Activated CD4-positive, CD25-positive, alpha-beta regulatory T cell treated with anti-CD3 and anti-CD28 coated beads, Interleukin-2, amount 50 U/mL, for 16 hours (primary cell): ENCODE data around the gene SPTLC1.
"Not testable (repeated sequence)": the region's sequence is repeated elsewhere in the genome, so short reads cannot be mapped to it uniquely, and the experiment has no call there.

Source experiments
- DNase-seq: peaks from one replicate; pipeline ENCODE4 v3.0.0-alpha.2; 2020; ENCODE audit warnings: low read depth, low spot score

The SPTLC1 gene

DNA sequence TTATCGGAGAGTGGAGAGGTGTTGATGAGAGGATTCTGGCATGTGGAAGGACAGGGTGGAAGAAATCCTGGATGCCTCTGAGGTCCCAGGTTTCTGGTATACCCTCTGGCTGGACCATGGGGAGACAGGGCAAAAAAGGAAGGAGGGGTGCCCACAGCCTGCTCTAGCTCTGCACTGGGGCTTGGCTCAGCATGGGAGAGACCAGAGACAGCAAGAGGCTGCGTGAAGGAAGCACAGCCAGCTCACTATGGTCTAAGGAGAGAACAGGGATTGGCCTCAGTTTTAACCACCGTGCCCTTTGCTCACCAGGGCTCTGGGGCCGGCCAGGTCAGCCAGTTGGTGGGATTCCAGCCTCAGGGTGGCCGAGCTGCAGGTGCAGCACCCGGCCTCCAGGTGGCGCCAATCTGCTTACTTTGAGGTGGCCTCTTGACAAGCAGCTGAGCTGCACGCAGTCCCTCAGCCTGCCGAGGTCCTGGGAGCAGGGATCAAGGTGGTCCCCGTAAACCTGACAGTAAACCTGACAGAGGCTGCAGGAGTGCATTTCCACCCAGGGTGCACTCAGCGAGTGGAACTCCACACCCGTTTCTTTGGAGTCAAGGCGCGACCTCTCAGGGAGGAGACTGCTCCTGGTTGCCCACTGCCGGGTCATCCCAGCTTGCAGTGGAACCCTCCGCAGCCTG is 25.0 kb upstream of the SPTLC1 start:
- peak; percentile 35 for DNase-seq

DNA sequence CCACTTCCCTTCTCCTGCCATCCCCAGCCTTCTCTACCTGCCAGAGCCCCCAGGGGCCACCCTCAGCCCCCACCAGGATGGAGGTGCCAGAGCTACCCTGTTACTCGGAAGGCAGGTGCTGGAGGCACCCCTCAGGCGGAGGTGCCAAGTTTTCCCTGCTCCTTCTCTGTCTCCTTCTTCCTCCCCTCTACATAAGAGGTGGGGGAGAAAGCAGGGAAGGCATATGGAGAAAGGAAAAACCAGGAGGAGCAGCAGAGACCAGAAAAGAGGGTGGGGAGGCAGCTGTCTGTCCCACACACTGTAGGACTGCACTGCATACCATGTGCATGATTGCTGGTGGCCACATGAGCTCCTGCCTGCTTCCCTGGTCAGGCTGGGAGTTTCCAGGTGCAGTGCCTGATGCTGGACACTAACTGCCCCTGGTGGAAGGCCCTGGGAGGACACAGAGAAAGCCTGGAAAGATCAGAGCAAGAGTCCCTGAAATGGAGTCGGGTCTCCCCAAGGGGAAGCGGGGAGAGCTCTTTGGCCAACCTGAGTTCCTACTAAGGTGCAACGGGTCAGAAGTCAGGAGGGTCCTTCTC is 23.8 kb upstream of the SPTLC1 start:
- DNase-seq = not testable (repeated sequence)

DNA sequence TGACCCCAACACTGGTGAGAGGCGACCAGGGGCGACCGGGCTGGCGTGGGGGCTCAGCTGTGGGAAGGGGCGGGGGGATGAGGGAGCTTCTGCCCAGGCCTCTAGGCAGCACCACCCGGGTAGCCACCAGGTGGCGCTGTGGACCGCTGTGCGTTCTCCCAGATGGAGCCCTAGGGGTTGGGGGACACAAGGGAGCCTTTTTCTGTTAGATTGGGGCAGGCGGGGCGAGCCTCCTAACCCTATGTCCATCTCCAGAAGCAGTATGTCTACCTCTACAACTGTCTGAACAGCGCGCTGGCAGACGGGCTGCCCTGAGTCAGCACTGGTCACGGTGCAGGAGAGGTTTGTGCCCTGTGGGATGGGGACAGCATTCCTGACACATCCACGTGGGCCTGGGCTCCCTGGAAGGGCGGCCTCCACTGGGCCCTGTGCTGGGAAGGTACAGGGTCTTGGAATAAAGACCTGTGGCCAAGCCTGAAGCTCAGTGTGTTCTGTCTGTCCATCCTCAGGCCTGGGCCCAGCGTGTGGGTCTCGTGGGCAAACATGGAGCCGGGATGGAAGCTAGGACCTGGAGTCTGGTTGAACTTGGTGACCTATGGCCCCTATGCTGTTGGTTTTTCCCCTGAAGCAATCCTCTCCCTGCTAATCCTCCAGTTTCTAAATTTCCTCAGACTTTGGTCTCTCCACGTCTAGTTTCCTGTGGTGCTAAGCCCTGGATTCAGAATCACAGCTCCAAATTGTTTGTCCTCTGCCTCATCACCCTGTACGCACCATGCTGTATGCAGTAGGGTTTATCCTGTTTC is 23.1 kb upstream of the SPTLC1 start:
- peak; percentile 61 for DNase-seq

DNA sequence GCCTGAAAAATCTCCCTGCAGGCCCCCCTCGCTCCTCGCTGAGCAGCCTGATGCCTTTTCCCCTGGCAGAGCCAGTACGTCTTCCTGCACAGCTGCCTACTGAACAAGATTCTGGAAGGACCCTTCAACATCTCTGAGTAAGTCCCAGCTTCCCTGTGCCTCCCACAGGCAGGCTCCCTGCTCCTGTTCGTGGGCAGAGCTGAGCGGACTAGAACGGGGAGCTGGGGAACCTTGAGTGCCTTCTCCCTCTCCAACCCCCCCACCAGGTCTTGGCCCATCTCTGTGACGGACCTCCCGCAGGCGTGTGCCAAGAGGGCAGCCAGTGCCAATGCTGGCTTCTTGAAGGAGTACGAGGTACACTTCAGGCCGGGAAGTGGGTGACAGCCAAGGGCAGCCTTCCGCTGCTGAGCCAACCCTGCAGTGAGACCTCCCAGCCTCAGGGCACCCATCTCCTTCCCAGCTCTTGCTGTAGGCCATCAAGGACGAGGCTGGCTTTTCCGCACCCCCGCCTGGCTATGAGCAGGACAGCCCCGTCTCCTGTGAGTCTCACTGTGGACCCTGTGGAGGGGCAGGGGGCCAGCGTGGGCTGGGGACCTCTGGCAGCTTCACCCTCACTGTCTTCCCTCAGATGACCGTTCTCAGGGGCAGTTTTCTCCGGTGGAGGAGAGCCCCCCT is 21.1 kb upstream of the SPTLC1 start:
- DNase-seq = no peak

DNA sequence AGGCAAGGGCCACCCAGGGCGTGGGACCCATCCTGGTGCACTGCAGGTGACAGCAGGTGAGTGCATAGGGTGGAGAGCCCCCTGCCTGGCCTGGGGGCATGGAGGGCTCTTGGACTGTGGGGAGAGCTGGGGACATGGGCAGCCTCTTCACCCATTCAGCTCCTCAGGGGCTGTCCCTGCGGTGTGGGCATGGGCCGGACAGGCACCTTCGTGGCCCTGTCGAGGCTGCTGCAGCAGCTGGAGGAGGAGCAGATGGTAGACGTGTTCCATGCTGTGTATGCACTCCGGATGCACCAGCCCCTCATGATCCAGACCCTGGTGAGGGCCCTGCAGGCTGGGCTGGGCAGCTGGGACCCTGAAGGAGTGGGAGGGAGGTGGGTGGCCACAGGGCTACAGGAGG is 20.4 kb upstream of the SPTLC1 start:
- DNase-seq = no peak

DNA sequence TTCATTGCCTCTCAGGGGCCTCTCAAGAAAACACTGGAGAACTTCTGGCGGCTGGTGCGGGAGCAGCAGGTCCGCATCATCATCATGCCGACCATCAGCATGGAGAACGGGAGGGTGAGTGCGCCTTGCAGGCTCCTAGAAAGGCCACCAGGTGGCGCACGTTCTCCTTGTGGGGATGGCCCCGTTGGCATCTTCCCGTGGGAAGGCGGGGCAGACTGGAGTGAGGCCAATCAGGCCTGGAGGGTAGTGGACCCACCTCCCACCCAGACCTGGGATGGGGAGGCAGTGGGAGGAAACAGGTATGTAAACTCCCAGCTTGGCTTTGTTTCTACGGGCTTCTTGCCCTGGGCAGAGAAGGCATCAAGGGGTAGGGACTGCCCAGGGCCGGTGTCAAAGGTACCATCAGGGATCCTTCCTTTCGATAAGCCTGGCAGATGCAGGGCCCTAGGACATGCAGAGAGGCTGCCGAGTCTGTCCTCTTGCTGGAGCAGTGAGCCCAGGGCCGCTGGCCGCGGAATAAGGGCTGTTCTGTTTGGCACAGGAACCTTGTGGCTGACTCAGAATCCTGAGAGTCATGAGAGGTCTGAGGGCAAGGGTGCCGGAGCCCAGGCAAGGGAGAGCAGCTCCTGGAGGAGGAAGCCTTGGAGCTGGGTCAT is 18.9 kb upstream of the SPTLC1 start:
- DNase-seq = peak; percentile 53

DNA sequence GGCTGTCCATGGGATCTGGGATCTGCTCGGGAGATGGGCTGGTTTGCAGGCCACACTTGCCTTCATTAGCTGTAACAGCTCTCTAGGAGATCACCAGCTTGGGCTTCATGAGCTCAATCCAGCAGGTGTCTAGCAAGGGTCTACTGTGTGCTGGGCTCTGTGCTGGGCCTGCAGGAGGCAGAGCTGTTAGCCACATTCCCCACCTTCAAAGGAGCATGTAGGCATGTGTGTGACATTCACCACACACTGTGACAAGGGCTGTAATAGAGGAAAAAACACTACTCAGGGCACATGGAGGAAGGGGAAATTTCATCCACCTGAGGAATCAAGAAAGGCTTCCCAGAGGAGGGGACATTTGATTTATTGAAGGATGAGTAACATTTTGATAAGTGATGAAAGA is 17.7 kb upstream of the SPTLC1 start:
- DNase-seq = not testable (repeated sequence)

DNA sequence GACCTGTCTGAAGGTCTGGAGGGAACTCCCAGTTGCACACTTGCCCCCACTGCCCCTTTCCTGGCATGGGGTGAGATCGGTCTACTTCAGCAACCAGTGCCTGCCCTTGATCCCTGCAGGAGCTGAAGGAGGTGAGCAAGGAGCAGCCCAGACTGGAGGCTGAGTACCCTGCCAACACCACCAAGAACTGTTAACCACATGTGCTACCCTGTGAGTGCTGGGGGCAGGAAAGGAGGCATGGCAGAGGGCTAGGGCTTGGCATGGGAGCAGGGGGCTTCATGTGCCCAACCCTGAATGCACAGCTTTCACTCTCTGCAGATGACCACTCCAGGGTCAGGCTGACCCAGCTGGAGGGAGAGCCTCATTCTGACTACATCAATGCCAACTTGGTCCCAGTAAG is 17.3 kb upstream of the SPTLC1 start:
- no peak for DNase-seq

DNA sequence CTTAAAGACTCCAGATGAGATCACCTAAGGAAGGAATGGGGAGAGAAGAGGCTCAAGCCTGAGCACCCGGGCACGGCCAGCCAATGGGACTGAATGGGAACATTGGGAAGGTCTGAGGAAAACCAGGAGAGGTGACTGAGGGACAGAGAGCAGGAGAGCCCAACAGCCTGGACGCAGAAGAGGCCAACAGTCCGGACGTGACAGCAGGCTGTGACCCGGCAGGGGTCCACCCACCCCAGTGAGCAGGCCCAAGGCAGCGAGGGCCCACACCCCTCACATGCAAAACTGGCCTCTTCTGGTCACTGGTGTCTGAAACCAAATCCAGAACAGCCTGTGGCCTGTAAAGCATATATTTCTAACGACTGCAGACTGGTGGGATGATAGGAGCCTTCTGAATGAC is 7.6 kb upstream of the SPTLC1 start:
- no peak for DNase-seq

DNA sequence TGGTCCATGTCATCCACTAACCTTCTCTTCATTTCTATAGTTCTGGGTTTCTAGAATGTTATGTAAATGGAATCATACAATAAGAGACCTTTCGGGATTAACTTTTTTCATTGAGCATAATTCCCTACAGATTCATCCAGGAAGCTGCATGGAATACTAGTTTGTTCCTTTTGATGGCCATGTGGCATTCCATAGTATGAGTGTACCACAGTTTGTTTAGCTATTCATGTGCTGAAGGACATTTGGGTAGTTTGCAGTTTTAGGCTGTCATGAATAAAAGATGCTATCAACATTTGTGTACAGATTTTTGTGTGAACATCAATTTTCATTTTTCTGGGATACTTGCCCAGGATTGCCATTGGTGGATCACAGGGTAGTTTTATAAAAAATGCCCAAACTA is 6.8 kb upstream of the SPTLC1 start:
- no peak for DNase-seq

DNA sequence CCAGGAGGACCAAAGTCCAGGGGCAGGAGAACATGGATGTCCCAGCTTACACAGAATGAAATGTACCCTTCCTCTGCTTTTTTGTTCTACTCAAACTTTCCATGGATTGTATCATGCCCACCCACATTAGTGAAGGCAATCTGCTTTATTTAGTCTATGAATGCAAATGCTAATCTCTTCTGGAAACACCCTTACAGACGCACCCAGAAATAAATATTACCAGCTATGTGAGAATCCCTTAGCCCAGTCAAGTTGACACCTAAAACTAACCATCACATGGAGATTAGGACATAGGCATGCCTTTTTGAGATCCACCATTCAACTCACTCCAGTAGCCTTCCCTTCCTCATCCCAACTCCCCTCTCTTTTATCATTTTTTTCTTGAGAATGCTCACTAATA is 6.1 kb upstream of the SPTLC1 start:
- no peak for DNase-seq

DNA sequence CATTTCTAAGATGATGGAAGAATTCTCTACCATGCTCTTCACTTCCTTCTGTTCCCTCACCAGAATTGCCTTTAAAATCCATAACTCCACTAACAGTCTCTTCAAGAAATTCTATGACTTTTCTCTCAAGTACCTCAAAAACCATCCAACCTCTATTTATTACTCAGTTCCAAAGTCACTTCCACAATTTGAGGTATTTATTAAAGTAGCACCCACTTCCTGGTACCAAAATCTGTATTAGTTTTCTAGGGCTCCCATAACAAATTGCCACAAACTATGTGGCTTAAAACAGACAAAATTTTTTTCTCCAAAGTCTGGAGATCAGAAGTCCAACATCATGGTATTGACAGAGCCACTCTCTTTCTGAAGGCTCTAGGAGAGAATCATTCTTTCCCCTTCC is 4.9 kb upstream of the SPTLC1 start:
- no peak for DNase-seq

DNA sequence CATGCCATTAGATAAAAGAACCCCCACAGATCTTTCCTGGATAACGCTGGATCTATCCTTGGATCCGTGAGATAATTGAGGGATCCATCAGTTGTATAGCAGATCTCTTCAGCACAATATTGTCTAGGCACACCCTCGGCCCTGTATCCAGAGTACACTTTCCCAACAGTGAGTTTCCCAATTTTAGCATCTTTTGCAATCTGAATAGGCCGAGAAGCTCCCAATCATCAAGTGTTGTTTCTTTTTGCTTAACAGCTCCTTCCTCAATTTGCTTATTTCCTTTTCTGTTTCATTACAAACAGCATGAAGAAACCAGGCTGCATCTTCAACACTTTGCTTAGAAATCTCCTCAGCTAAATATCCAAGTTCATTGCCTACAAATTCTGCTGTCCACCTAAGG is 4.4 kb upstream of the SPTLC1 start:
- no peak for DNase-seq

DNA sequence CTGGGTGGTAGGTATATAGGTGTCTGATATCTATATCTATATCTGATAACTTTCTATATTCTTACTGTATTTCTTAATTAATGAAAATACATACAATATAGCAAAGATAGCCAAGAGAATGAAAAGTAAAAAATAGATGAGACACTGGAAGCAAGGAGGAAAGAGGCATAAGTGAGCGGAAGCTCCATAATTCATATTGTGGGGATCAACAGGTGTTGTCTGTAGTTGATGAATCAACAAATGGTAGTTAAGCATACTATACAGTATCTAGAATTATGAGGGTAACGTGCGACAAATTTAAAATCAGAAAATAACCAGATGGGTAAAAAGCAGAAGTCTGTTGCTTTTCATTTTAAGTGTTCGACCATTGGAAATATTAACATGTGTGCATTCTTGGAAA is 7.1 kb downstream of the SPTLC1 start:
- no peak for DNase-seq

DNA sequence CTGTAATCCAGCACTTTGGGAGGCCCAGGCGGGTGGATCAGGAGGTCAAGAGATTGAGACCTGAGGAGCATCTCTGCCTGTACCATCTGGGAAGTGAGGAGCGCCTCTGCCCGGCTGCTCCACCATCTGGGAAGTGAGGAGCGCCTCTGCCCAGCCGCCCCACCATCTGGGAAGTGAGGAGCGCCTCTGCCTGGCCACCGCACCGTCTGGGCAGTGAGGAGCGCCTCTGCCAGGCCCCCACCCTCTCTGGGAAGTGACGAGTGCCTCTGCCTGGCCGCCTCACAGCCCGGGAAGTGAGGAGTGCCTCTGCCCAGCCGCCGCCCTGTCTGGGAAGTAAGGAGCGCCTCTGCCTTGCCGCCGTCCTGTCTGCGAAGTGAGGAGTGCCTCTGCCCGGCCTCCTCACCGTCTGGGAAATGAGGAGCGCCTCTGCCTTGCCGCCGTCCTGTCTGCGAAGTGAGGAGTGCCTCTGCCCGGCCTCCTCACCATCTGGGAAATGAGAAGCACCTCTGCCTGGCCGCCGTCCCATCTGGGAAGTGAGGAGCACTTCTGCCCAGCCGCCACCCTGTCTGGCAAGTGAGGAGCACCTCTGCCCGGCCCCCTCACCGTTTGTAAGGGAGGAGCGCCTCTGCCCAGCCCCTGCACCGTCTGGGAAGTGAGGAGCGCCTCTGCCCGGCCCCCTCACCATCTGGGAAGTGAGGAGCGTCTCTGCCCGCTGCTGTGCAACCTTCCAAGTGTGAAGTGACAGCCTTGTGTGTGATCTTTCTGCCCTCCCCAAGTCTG is 9.6 kb downstream of the SPTLC1 start:
- DNase-seq = not testable (repeated sequence)

DNA sequence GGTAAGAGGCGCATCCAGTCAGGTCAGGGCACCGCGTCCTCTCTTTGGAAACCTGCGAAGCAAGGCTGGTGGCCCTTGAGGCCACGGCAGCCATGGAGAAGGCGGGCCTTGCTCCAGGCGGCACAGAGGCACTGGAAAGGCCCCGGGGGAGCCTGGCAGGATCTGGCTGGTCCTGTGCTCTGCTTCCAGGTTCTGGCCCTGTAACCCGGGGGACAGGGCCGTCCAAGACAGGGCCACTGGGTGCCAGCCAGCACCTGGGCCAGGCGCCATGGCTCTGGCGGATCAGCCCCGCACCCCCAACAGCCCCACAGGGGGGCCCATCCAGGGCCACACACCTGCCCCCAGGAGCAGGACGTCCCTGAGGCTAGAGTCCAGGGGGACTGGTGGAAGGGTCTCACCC is 11.6 kb downstream of the SPTLC1 start:
- not testable (repeated sequence) for DNase-seq

DNA sequence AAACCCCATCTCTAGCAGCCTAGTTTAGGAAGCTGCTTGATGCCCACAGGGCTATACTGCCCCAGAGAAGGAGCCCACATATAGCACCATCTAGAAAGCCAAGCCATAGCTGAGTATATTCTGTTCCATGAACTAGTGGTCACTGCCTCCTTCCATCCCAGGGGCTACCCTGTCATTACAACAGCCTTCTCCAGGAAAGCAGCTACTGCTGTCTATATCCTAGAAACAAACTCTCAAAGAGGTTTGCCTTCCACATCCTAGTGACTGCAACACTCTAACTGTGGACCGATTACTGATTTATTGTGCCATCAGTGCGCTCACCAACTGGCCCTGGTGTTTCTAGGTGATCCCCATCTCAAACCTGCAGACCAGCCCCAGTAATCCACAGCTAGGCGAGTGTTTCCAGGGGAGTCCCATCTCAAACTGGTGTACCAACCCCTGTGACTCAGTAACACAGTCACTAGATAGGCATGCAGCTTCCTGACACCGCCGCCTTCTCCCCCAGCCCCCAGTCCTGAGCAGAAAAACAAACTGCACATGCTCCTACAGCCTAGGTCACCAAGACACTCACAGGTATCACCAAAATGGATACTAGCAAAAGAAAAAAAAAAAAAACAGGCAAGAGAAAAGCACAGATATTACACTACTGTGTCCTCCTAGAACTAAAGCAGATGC is 14.8 kb downstream of the SPTLC1 start:
- no peak for DNase-seq

DNA sequence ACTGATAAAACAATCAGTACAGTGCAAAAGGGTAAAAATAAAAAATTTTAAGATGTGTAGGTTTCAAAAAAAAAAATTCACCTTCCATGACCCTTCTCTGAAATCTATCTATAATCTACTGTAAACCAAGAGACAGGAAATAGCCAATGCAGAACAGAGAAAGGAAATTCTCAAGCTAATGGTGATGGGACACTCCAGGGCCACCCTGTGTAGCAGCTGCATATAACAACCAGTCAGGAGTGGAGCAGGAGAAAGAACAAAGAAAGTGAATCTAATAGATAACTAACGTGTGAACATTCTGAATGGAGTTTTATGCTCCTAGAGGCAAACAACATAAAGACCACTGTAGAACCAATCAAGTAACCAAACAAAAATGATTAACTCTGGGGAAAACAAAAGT is 16.6 kb downstream of the SPTLC1 start:
- DNase-seq = no peak

DNA sequence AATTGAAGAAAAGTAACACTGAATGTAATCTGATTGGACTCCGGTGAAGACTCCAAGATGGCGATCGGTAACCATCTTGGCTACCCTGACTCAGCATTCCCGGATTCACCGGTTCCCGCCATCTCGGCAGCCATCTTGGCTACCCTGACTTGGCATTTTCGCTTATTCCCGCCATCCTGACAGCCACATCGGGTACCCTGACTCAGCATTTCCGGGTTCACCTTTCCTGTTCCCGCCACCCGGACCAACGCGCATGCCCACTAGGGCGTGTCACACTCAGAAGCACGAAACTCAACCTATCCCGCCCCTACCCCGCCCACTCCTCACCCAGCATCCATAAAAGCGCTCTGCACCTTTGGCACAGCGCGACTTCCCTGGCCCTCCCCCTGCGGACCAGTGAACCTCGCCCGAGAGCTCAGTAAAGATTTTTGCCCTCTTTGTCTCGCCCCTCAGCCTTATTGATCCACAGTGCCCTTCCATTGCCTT is 17.2 kb downstream of the SPTLC1 start:
- no peak for DNase-seq

DNA sequence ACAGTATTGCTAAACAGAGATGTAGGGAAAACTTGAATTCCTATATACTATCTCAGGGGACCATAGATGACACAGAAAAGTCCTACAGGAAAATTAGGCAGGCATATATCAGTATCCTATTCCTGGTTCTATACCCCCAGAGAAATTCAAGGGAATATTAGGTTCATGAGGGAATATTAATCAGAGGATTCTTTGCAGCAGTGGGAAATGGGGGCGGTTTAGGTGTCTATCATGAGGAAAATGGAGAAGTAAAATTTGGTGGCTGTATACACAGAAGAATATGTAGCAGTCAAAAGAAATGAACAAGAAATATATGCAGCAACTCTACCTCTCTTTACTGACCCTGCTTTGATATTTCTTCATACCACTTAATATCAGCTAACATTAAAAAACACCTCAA is 20.0 kb downstream of the SPTLC1 start:
- DNase-seq = no peak
